ENCODE results near the gene C17orf50.
A peak's percentile ranks its signal among the peaks of the same experiment; 100 is the strongest.

Gene C17orf50

DNA sequence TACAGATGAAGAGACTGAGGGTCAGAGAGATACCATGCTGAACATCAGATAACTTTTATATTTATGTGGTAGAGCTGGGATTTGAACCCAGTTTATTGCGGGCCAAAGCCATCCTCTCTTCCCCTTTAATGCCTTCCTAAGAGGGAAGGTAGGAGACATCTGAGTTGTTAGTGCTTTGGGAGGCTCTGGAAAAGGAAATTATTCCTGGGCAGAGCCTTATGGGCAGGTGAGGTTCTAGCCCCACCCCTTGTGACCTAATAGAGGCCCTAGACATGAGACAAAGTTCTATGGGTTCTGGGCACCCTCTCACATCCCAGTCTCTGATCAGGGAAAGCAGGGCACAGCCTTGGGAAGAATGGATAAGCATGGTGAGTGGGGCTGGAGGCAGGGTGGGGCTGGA, at the start of gene C17orf50:
Gene C17orf50 (plus strand): TSS at position 301 of the 400 bp plus-strand sequence. CDS start 55 bp downstream, at position 356.
- no peak for DNase-seq (ENCODE audit: low spot score)

GRCh38 chr17:35710950-35711349, 49.7 kb upstream of the C17orf50 start:
- DNase-seq (ENCODE audit: low spot score): no peak

- peak; percentile 58 for DNase-seq (ENCODE audit: low spot score)
These were observed 47.5 kb upstream of the C17orf50 start for GRCh38 chr17:35713069-35713728.

GRCh38 chr17:35714988-35715387, 45.7 kb upstream of the C17orf50 start:
- DNase-seq (ENCODE audit: low spot score): no peak

DNA sequence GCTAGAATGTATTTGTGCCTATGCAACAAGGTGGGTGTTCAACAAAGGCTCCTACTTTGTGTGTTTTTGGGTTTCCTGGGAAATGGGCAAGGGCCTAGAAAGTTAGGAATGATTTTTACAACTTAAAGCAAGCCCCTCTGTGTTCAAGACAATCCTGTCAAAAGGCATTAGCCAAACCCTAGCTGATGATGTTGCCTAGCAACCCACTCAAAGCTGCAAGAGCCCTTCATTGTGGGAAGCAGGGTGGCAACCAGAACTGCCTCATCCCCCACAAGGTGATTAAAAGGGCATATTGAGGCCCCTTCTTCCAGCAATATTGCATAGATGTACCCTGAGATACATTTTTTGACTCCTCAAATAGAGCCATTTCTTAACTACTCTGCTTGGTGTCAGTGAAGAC, 45.3 kb upstream of the C17orf50 start:
- peak; percentile 62 for DNase-seq (ENCODE audit: low spot score)

DNA sequence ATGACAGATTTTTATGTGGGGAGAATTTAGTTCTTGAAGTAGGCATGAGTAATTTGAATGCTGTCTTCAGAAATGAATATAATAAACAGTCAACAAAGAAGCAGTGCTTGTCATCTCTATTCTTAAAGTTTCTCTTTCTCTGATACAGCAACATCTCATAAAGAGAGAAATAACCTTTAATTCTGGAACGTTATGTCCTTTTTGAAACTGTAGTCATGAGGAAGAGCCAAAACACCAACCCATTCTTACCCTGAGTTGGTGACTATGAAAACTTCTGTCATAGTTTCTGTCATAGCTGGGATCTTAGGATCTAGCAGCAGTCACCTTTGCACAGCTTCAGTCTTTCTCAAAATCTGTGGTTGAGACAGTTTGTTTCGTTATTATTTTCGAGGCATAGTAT, 44.5 kb upstream of the C17orf50 start:
- no peak for DNase-seq (ENCODE audit: low spot score)

DNA sequence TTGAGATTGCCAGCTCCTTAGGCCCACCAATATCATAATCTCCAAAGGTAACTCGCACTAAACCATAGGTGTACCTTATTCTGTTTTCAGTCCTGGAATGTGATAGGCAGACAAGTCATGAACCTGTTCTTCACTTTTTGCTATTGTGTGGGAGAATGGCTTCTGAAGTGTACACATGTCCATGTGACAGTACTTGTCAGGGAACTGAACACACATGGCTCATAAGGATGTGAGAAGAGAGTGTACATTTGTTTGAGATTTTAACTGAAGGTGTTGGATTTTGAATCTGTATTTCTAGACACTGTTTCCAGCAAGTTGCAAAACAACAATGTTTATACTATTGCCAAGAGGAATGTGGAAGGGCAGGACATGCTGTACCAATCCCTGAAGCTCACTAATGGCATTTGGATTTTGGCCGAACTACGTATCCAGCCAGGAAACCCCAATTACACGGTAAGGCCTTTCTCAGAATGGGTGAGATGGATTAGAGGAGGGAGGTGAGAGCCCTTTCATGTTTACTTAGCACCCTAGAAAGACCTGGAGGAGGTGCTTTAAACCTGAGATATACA, 43.7 kb upstream of the C17orf50 start:
- DNase-seq (ENCODE audit: low spot score): no peak

DNA sequence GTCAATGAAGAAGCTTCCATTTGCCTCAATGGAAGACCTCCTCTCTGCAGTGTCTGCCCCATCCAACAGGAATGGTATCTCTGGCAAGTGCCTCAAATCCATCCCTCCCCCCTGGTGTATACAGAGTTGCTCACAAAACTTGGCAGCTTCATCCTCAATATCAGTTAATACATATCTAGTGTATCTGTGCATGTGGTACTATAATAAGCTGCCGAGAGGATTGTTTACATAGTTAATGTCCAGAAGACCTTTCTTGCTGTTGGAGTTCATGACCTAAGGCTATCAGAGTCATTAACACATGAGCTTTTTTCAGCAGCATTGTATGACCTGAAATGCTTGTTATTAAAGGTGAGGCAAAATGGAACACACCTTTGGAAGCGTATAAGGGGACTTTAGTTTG, 43.2 kb upstream of the C17orf50 start:
- DNase-seq (ENCODE audit: low spot score): no peak

DNA sequence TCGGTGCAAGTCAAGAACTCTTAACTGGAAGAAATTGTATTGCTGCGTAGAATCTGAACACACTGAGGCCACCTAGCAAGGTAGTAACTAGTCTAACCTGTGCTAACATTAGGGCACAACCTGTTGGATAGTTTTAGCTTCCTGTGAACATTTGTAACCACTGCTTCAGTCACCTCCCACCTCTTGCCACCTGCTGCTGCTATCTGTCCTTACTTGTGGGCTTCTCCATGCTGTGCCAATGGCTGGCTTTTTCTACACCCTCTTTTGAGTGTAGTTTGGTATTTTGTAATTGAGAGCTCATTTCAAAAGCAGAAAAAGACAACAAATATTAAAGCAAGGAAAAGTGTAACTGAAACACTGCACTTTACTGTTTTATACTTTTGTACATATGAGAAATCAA, 37.0 kb upstream of the C17orf50 start:
- DNase-seq (ENCODE audit: low spot score): no peak

- DNase-seq (ENCODE audit: low spot score): no peak
These were observed 35.6 kb upstream of the C17orf50 start for GRCh38 chr17:35725058-35725457.

DNA sequence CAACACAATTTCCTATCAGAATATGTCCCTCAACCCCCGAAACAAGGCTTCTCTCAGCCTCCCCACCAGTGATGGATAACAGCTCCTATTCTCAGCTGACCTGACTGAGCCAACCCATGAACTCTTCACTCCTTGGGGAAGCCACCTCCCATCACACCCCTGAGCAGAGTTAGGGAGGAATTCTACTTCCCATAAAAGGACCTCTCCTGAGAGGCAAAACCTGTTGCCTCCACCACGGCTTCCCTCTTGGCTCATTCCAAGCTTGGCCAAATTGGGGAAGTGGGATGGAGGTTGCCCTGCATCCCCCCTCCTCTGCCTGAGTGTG, 34.9 kb upstream of the C17orf50 start:
- no peak for DNase-seq (ENCODE audit: low spot score)

GRCh38 chr17:35726127-35726952, 34.3 kb upstream of the C17orf50 start:
- no peak for DNase-seq (ENCODE audit: low spot score)

GRCh38 chr17:35726953-35727460, 33.7 kb upstream of the C17orf50 start:
- DNase-seq (ENCODE audit: low spot score): no peak

- no peak for DNase-seq (ENCODE audit: low spot score)
These were observed 33.1 kb upstream of the C17orf50 start for GRCh38 chr17:35727635-35728034.

GRCh38 chr17:35728551-35728950, 32.1 kb upstream of the C17orf50 start:
- no peak for DNase-seq (ENCODE audit: low spot score)

DNA sequence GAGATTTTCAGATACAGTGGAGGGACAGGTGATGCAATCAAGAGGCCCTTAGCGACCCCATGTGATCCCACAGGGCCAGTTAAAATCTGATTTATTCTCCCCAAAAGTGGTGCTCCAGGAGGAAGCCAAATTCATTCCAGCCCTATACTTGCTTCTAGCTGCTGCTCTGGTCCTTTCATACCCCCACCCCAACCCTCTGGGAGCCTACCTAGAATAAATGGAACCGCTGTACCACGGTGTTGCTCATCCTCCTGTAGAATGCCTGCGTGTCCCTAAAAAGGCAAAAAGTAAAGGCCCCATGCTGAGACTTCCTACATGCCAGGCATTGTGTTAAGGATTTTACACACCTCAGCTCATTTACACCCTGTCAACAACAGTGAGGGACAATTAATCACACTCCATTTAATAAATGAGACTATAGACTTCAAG, 31.3 kb upstream of the C17orf50 start:
- DNase-seq (ENCODE audit: low spot score): no peak

GRCh38 chr17:35730400-35731005, 30.2 kb upstream of the C17orf50 start:
- DNase-seq (ENCODE audit: low spot score): no peak

DNA sequence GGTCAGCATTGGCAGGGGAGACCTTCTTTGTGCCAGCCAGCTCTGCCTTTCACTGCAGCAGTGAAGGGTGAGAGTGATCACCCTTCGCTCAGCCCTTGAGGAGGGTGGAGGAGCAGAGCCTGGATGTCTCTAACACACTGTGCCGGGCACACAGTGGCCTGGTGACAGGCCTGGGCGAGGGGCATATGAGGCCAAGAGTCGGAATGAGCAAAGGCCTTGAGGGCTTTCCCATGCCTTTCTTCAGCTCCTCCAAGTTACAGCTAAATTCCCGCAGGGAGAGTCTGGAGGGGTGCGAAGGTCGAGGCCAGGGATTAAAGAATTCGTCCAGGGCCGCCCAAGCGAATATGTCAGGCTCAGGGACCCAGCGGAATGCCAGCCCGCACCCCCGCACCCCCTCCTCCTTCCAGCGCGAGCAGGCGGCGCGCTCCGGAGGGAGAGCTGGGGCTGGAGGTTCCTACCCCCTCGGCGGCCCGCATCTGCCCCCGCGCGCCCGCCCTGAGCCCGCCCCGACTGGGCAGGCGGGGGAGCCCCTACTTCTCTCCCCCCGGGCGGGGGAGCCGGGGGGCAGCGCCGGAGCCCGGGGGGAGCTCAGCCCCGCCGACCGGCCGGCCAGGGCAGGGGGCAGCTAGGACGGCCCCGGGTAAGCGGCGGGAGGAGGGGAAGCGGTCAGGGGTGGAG, 29.3 kb upstream of the C17orf50 start, which contains the start of gene RASL10B:
Gene RASL10B (plus strand): TSS at position 401 of the 678 bp plus-strand sequence. CDS start 3,546 bp downstream, outside the sequence.
- DNase-seq (ENCODE audit: low spot score): peak; percentile 96

DNA sequence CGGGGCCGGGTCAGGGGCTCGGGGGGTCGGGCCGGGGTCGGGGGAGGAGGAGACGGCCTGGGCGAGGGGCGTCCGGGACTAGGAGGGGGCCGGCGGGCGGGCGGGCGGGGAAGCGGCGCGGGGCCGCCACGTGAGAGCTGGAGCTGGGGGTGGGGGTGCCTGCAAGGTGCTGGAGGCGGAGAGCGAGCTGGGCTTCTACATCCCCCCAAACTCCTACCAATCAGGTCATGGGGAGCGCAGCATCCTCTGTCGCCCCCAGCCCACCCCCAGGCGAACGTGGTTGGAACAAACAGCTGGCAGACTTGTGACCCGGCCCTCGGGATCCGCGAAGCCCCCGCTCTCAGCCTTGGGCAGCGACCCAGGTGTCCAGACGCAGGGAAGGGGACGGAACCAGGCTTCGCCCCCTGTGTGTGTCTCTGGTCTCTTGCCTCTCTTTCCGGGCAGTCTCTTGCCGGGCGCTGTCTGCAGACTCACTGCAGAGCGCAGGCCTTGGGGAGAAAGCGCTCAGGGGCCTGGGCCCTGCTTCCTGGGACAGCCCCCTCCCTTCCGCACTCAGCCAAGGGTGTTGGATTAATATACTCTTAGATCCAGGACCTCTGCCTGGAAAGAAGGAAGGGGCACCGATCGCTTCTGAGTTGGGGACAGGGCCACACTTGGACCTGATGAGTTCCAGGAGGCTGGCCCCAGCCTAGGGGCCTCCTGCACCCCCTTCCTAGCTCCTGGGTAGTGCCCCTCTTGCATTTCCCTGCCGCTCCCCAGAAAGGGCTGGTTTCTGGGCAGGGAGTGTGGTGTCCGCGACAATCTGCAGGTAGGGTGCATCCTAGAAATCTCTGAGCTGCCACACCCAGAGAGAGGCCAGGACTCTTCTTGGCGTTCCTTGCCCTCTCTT, 28.5 kb upstream of the C17orf50 start:
- peak; percentile 85 for DNase-seq (ENCODE audit: low spot score)

GRCh38 chr17:35732806-35733136, 27.9 kb upstream of the C17orf50 start:
- no peak for DNase-seq (ENCODE audit: low spot score)

- no peak for DNase-seq (ENCODE audit: low spot score)
These were observed 27.3 kb upstream of the C17orf50 start for GRCh38 chr17:35733366-35733765.
